Endothelial cell of umbilical vein (primary cell): ENCODE measurements around the gene HOXD10. TPM values are rescaled to one million over a fixed set of nuclear protein-coding genes. Genes with fewer than 3 reads are reported as not detected.

Experiments used
- BruUV-seq: library from RNA; stranded (reverse); fragments of 400-500 nt; replicated peaks from 2 replicates; lab custom pipeline; 2021; lab: Mats Ljungman, UMichigan
- CTCF ChIA-PET: fragments of 300-600, 350-600 bp; sonication (Branson Sonifier 250); formaldehyde crosslinking; loops from one replicate; lab custom pipeline; 2021; ENCODE audit warnings: antibody characterized with exemption, inconsistent platforms; lab: Charles Lee
- POLR2A ChIA-PET: fragments of 300-600, 350-600 bp; sonication (Branson Sonifier 250); formaldehyde crosslinking; loops from one replicate; lab custom pipeline; 2021; ENCODE audit warnings: antibody characterized with exemption, inconsistent platforms; lab: Charles Lee
- DNase-seq: peaks from one replicate; pipeline ENCODE4 v3.0.0-alpha.2; 2011; ENCODE audit warnings: low read depth, low spot score
- FAIRE-seq: peaks from 2 replicates; lab custom pipeline; 2011; peaks lifted over from hg19 to GRCh38; lab: Jason Lieb, UNC
- H2AFZ ChIP-seq: 2 replicates; pipeline ENCODE4 v1.6.0; 2012; ENCODE audit warnings: low read depth, low read length, control low read depth, inconsistent platforms
- H3K27ac ChIP-seq: 2 replicates; pipeline ENCODE4 v1.5.1; 2011; ENCODE audit warnings: low read depth, mild to moderate bottlenecking, control low read depth, low read length, moderate library complexity; ENCODE audit not compliant: insufficient read depth
- H3K27me3 ChIP-seq, 2 experiments: 2 replicates each; pipeline versions ENCODE4 v1.6.0 to v1.6.1; 2011; ENCODE audit warnings: low read length in 2 of 2, mixed read lengths in 1 of 2; ENCODE audit not compliant: control insufficient read depth in 2 of 2, insufficient read depth in 2 of 2
- H3K36me3 ChIP-seq, 2 experiments: 2 replicates in 1 of 2; 3 replicates in 1 of 2; pipeline ENCODE4 v1.5.1; 2011; ENCODE audit warnings: low read length in 2 of 2, mild to moderate bottlenecking in 1 of 2, moderate library complexity in 1 of 2; ENCODE audit not compliant: control insufficient read depth in 2 of 2, insufficient read depth in 2 of 2; ENCODE audit errors: extremely low read depth in 1 of 2
- H3K4me1 ChIP-seq: 3 replicates; pipeline ENCODE4 v1.5.1; 2011; ENCODE audit warnings: mild to moderate bottlenecking, low read length; ENCODE audit not compliant: control insufficient read depth, insufficient read depth; ENCODE audit errors: extremely low read depth
- H3K4me2 ChIP-seq: 2 replicates; pipeline ENCODE4 v1.6.1; 2011; ENCODE audit warnings: low read length, control low read depth, mixed read lengths; ENCODE audit not compliant: insufficient read depth
- H3K4me3 ChIP-seq, 3 experiments: fragments of 200-600 bp in 1 of 3; sonication (generic), shearing (Covaris generic) in 1 of 3; replicated peaks in 1 of 3; 2 replicates each; pipeline ENCODE4 v1.5.1; 2011 to 2016; ENCODE audit warnings: control low read depth in 3 of 3, low read length in 3 of 3, mild to moderate bottlenecking in 2 of 3, inconsistent platforms in 1 of 3, low read depth in 1 of 3, moderate library complexity in 1 of 3; ENCODE audit not compliant: insufficient read depth in 1 of 3
- H3K79me2 ChIP-seq: 2 replicates; pipeline ENCODE4 v1.6.0; 2012; ENCODE audit warnings: low read length, inconsistent platforms; ENCODE audit not compliant: control insufficient read depth, insufficient read depth
- H3K9ac ChIP-seq: replicated peaks from 2 replicates; pipeline ENCODE3; 2011; ENCODE audit warnings: low read length, control low read depth; ENCODE audit not compliant: insufficient read depth; ENCODE audit errors: extremely low read depth
- H3K9me1 ChIP-seq: replicated peaks from 3 replicates; pipeline ENCODE4 v1.6.0; 2011; ENCODE audit warnings: mild to moderate bottlenecking, low read length; ENCODE audit not compliant: control insufficient read depth, insufficient read depth; ENCODE audit errors: extremely low read depth
- H3K9me3 ChIP-seq: replicated peaks from 2 replicates; pipeline ENCODE4 v1.5.1; 2012; ENCODE audit warnings: low read length, inconsistent platforms; ENCODE audit not compliant: control insufficient read depth, insufficient read depth
- H4K20me1 ChIP-seq: replicated peaks from 2 replicates; pipeline ENCODE3; 2011; ENCODE audit warnings: mild to moderate bottlenecking, low read length; ENCODE audit not compliant: control insufficient read depth, insufficient read depth; ENCODE audit errors: extremely low read depth
- CTCF ChIP-seq, 2 donors: IDR thresholded peaks; 1 replicate in 1 of 2; 2 replicates in 1 of 2; pipeline ENCODE4 v1.5.1; 2011; ENCODE audit warnings: low read length in 2 of 2, mild to moderate bottlenecking in 2 of 2, moderate library complexity in 2 of 2, control low read depth in 1 of 2, inconsistent platforms in 1 of 2, low read depth in 1 of 2; ENCODE audit not compliant: insufficient read depth in 1 of 2; ENCODE audit errors: extremely low read depth in 1 of 2
- EZH2 ChIP-seq: IDR thresholded peaks from 2 replicates; pipeline ENCODE4 v1.6.1; 2012; ENCODE audit warnings: borderline replicate concordance, low read depth, mild to moderate bottlenecking, moderate library complexity, low read length, inconsistent platforms; ENCODE audit not compliant: severe bottlenecking
- FOS ChIP-seq: IDR thresholded peaks from 2 replicates; pipeline ENCODE4 v1.6.1; 2011; ENCODE audit warnings: mild to moderate bottlenecking, low read length, moderate library complexity, borderline replicate concordance; ENCODE audit not compliant: insufficient read depth
- GATA2 ChIP-seq: IDR thresholded peaks from 2 replicates; pipeline ENCODE4 v1.7.0; 2011; ENCODE audit warnings: low read depth, mild to moderate bottlenecking, moderate library complexity, mixed read lengths, low read length; ENCODE audit not compliant: insufficient read length, insufficient read depth
- JUN ChIP-seq: IDR thresholded peaks from 2 replicates; pipeline ENCODE4 v1.6.1; 2011; ENCODE audit warnings: borderline replicate concordance, low read depth; ENCODE audit not compliant: insufficient read length, insufficient read depth
- MYC ChIP-seq: IDR thresholded peaks from one replicate; pipeline ENCODE4 v1.6.1; 2011; ENCODE audit warnings: mild to moderate bottlenecking, low read depth, low read length
- POLR2A ChIP-seq: IDR thresholded peaks from 2 replicates; pipeline ENCODE4 v1.6.1; 2012; ENCODE audit warnings: low read depth, mild to moderate bottlenecking, control low read depth, low read length
- POLR2AphosphoS5 ChIP-seq: IDR thresholded peaks from 2 replicates; pipeline ENCODE4 v1.6.1; 2012; ENCODE audit warnings: low read depth, mild to moderate bottlenecking, control low read depth, low read length, moderate library complexity; ENCODE audit not compliant: insufficient read depth
- dilution Hi-C: fragments of 300-500 bp; cut with MboI; formaldehyde crosslinking; loops from one replicate; pipeline ENCODE4 v1.15.0; 2019; ENCODE audit warnings: low sequenced_read_pairs; ENCODE audit not compliant: extremely low pct_ligation_motif_present
- intact Hi-C: fragments of 100-400 bp; cut with micrococcal nuclease; formaldehyde crosslinking; loops from one replicate; pipeline ENCODE4 v1.10.0; 2022
- polyA plus RNA-seq, 4 experiments: library from polyadenylated mRNA; depleted of rRNA in 3 of 4; stranded (reverse) in 3 of 4; unstranded in 1 of 4; fragments of >200 nt; gene quantifications; 2 replicates each; pipeline versions ENCODE4 v1.2.1 to v1.2.3, GENCODE V29; 2011 to 2012; ENCODE audit warnings: missing spikeins in 1 of 4
- total RNA-seq: library from RNA; stranded (reverse); gene quantifications from 2 replicates; pipeline ENCODE4 v1.2.3, GENCODE V29; 2021
- TF ChIP-seq, protein P1 (sequence below): IDR thresholded peaks from 2 replicates; pipeline ENCODE4 v1.6.1; 2011; ENCODE audit not compliant: insufficient read depth, insufficient read length

Gene HOXD10
- total and polyA plus RNA-seq, 2 donors (not counting 3 experiments of a cell fraction or from before 2014, with no cell fraction given): not detected

GRCh38 chr2:176105078-176105729 is 11.4 kb upstream of the HOXD10 start:
- no TSS peak for BruUV-seq
- Histone ChIP-seq H3K36me3 (no peaks in the 10 kb centered on the region), H3K27ac (no peak overlapping the region), H3K4me3 (no peak overlapping the region), H3K9me3 (no peaks in the 10 kb centered on the region), H3K9ac (no peak overlapping the region), H3K79me2 (no peaks in the 10 kb centered on the region), H3K4me1 (no peaks in the 10 kb centered on the region), H3K9me1 (no peaks in the 10 kb centered on the region), H3K4me2 (no peak overlapping the region), H4K20me1 (no peaks in the 10 kb centered on the region), H3K27me3 (peaks cover 86 to 96% of the 10 kb centered on the region in 2 experiments), H2AFZ (no peak overlapping the region)
- DNase-seq (no peak), FAIRE-seq (no peak)
- ChIA-PET POLR2A (no interaction called here), CTCF (interaction anchor here (0.8 to 1.6 kb wide), 7 partner anchors 11 to 854 kb away, joined by 3 to 6 read pairs (median 4); no protein-coding TSS in a partner anchor)
- intact Hi-C loops (no loop called here), dilution Hi-C loops (no loop called here)
- TF ChIP-seq, protein P1, sequence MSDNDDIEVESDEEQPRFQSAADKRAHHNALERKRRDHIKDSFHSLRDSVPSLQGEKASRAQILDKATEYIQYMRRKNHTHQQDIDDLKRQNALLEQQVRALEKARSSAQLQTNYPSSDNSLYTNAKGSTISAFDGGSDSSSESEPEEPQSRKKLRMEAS: no peak
- TF ChIP-seq MYC (no peak), GATA2 (no peak), POLR2A (no peak), POLR2AphosphoS5 (no peak), CTCF (IDR thresholded peaks at IDR 0.05; ENCODE audit: extremely low read depth in 1 of 2, insufficient read depth in 1 of 2, low read depth in 1 of 2, low read length in 2 of 2) (no peak), FOS (no peak), EZH2 (no peak), JUN (no peak)
